ENCODE results near the gene PSTPIP1.

The PSTPIP1 gene

DNA sequence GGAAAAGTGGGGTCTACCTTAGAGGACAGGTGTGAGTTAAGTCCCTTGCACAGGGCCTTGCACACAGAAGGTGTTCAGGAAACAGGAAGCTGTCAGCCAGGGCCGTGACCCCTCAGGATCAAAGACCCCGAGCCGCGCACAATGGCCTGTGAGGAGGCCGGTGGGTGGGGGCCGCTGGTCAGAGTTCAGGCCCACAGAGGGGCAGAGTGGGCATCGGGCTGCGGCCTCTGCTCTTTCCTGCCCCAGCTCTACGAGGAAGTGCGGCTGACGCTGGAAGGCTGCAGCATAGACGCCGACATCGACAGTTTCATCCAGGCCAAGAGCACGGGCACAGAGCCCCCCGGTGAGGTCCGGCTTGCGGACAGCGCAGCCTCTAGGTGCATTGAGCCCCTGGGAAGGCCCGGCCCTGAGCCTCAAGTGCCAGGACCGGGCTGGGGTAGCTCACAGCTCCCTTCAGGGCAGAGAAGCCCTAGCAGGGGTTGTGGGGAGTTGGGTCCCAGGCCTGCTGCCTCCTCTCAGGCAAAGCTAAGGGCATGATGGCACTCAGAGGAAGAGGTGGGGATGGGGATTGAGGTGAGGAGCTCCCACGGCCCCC lies 37.2 kb downstream of the PSTPIP1 start:
- DNase-seq = no peak

DNA sequence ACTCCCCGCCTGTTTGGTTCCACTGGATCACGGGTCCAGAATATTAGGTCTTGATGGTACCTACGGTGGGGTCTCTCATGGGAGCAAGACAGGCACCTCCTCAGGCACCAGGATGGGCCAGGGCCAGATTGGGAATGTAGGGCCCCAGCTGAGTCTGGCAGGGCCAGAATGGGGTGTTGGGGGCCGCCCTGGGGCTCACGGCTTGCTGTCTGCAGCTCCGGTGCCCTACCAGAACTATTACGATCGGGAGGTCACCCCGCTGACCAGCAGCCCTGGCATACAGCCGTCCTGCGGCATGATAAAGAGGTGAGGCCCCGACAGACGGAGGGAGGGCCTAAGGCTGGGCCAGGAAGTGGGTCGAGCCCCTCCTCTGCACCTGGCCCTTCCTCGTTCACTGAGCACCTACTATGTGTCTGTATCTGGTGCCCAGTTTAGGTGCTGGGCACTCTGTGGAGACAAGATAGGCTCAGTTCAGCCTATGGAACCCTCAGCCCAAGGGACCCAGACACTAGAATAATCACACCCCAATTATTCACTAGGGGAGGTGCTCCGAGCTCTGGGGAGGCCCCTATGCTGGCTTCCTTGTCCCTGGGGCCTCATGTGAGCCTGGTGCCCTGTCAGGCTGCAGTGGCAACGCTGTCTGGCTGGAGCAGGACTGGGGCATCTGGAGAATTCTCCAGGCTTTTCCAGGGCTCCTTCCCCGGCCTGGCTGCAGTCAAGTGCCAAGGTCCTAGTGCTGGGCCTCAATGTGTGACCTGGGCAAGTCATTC lies 37.9 kb downstream of the PSTPIP1 start:
- DNase-seq = no peak

DNA sequence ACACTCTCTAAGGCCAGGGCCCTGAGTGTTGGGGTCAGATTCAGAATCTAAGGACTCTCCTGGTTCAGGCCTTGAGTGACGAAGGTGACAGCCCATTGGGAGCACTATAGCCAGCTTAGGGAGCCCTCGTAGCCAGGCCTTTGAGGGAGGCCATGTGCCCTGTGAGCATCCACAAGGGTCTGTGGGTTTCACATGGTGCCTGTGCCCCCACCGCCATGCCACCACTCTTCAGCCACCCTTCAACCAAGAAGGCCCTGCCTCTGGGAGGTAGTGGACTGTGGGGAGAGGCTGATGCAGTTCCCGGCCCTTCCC lies 38.4 kb downstream of the PSTPIP1 start:
- DNase-seq = no peak

DNA sequence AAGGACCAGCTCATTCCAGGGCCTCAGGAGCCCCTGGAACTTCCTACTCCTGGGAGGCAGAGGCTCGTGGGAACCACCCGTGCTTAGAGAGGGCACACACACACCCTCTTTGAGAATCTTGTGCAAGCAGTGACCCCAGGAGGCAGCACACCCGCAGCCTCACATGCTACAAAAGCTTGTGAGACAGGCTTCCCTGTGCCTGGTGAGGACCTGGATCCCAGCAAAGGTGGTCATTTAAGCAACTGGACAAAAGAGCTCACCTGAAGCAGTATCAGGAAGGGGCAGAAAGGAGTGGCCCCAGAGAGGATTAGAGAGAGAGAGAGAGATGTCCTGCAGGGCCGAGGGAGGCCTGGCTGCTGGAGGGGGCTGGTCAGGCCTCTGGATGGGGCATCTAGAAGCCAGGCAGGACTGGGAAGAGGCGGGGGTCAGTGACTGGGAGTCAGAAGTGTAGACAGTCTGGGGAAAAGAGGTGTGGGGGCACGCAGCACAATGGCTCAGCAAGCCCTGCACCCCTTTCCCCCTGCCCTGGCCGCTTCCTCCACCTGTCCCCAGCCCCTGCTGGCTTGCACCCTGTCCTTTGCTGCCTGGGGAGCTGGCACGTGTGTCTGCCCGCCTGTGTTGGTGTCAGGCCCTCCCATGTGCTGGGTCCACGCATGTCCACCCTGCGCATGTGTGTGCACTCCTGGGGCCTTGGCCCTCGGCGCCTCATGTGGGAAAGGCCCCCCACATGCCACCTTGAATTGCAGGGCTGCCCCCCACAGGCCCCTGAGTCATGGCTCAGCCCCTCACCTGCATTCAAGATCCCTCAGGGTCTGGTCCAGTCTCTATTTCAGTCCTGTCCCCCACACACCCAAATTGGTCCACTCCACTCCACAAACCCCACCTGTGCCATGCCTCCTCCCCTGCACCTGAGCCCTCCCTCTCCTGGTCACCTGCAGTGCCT lies 39.1 kb downstream of the PSTPIP1 start:
- DNase-seq = no peak

DNA sequence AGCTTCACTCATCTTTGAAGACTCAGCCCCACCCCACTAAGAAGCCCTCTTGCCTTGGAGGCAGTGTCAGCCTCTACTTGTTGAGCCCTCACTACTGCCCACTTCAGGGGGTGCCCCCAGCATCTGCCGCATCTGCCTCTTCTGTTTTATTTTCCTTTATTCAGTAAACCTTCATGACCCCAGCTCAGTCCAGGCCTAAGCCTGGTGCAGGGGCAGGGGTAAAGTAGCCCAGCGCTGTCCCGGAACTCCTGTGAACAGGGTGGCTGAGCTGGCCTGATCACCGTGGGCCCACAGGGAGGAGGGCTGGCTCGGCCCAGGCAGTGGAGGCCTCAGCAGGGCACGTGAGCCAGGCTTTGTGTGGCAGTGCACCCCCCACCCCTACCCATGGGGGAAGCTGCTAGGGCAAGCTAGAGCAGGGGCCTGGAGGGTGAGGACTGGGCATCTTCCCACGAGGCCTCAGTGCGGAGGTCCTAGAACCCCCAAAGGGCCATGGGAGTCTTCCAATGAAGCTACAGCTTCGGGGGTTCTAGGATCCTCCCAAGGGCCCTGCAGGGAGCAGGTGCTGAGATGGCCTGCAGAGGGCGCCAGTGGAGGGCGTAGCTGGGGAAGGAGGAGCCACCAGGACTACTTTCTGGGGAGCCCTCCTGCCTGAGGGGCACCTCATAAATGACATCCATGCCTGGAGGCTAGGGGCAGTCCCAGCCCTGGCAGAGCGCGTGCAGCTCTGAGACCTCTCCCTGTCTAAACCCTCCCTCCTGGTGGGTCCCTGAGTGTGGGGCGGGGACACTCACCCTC lies 40.0 kb downstream of the PSTPIP1 start:
- no peak for DNase-seq

DNA sequence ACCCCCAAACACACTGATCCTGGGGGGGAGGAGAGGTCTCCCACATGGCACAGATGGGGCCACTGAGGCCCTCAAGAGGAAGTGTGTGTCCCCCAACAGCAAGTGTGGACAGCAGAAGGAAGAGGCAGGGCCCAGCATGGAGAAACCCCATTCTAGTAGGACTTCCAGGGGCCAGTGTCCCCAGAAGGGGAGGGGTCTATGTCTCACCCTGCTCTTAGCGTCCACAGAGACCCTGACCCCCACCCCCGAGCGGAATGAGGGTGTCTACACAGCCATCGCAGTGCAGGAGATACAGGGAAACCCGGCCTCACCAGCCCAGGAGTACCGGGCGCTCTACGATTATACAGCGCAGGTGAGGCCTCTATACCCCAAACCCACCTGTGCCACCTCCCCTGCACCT lies 40.7 kb downstream of the PSTPIP1 start:
- no peak for DNase-seq

DNA sequence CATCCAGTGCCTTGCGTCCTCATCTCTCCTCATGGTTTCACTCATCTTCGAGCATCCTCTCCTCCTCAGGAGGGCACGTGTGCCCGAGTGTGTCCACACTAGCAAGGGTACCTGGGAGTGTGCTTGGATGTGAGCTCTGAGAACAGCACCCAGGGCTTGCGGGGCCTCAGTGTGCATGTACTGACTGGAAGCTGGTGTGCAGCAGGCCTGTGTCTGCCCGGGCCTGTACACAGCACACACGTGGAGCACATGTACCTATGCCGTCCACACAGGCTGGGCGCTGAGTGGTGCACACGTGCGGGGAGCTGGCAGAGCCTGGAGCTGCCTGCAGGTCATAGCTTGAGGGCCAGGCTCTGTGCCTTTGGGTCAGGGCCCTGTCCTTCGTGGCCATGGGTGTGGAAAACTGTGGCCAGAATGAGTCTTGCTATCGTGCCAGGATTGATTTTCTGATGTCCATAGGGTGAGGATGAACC lies 41.1 kb downstream of the PSTPIP1 start:
- DNase-seq = no peak

DNA sequence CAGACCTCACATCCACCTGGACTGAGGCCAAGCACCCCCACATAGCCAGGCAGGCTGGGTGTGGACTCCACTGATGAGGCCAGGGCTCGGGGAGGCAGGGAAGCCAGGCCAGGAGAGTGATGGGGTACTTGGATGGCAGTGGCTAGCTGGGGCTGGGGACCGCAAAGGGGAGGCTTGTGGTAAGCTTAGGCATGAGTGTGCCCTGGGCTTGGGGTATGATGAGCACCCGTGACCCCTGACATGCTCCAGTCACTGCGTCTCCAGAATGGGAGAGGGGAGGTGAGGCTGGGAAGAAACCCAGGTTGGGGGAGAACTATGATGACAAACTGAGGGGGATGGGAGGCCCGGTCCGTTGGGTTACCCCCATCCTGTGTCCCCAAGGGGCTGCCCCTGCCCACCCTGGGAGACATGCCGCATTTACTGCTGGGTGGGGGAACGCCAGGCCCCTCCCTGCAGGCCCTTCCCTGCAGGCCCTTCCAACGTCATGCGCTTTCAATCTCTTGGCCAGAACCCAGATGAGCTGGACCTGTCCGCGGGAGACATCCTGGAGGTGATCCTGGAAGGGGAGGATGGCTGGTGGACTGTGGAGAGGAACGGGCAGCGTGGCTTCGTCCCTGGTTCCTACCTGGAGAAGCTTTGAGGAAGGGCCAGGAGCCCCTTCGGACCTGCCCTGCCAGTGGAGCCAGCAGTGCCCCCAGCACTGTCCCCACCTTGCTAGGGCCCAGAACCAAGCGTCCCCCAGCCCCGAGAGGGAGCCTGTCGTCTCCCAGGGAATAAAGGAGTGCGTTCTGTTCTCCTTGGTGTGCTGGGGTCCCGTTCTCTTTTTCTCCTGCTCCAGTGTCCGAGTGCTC lies 41.8 kb downstream of the PSTPIP1 start:
- DNase-seq = no peak

DNA sequence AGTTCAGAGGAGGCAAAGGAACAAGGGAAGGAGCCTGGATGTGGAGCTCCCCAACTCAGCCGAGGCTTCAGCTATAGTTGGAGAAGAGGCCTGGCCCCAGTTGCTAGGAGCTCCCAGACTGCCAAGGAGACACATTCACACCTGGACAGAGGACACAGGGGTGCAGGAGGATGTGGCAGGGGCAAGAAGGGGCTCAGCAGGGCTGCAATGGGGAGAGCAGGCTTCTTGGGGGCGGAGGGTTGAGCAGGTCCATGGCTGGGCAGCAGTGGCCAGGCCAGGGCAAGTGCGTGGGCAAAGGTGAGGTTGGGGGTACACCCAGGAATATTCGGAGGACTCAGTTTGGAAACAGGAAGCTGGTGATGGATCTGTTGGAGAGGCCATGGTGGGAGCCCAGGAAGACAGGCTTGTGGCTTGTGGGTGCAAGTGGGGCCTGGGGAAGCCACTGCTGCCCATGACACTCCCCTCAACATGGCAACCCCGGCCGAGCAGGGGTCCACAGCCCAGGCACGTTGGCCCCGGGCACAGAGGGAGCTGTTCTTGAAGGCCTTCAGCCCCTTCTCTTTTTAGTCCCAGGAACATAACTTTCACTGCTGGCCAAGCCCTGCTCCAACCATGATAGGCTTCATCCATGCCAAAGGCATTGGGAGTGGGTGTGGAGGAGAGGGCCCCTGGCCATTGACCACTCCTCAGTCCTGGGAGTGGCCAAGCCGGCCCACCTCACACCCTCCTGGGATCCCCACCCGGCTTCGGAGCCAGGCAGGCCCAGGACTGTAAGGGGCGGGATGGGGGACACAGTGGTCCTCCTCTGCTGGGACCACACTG lies 42.7 kb downstream of the PSTPIP1 start:
- DNase-seq = no peak

DNA sequence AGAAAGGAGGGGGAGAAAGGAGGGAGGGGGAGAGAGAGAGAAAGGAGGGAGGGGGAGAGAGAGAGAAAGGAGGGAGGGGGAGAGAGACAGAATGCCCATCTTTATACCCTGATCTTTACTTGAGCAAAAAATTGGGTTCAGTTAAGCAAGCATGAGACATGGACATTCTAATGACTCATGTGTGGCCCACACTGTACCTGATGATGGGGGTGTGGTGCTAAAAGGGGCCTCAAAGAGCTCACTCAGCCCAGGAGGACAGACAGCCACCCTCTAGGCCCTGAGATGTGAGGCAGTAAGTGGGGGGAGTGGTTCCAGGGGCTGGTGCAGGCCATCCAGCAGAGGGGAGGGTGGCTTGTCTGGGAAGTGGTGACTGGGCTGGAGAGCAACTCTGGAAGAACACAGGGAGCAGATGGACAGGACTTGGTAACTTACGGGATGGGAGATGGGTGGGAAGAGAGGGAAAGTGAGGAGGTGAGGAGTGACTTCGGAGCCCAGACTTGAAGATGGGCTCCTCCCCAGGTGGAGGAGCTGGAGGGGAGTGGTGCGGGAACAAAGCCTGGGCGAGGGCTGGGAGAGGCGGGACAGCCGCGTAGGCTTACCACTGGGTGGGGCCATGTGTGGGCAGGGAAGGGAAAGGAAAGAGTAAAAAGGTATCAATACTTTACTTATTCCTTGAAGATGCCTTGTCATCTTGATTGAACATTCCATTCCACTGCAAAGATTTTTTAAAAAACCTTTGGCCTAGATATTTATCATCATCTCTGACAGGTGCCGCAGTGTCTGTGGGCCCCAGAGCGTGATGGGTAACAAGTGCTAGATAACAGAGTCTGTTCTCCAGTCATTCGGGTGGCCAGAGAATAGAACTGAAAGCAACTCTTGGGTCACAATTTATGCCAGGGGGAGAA lies 43.6 kb downstream of the PSTPIP1 start:
- no peak for DNase-seq

DNA sequence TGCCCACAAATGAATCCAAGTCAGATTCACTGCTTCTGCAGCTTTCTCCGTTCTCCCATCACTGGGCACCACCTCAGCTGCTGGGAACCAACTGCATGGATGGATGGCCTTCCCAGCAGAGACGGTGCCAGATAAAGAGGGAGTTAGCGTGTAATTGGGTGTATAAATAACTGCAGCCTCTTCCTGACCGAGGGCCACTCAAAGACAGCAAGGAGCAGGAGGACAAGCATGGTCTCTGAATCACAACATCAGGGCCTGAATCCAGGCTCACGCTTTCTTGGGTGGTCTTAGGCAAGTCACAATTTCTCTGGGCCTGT lies 44.2 kb downstream of the PSTPIP1 start:
- no peak for DNase-seq

DNA sequence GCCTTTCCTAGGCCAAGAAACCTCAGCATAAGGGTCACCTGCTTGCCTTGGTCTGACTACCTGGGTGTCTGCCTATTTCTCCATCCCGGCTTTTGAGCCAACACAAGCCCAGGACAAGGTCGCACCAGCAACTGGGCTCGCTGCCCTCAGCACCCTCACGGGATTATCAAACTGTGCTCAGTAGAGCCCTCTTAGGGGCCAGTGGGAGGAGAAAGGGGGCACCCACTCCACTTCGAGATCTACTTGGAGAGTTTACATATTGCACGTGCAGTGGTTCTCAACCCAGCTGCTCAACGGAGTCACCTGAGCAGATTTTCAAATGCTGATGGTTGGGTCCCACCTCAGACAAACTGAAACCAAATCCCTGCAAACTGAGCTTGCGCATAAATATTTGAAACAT lies 44.9 kb downstream of the PSTPIP1 start:
- DNase-seq = no peak

DNA sequence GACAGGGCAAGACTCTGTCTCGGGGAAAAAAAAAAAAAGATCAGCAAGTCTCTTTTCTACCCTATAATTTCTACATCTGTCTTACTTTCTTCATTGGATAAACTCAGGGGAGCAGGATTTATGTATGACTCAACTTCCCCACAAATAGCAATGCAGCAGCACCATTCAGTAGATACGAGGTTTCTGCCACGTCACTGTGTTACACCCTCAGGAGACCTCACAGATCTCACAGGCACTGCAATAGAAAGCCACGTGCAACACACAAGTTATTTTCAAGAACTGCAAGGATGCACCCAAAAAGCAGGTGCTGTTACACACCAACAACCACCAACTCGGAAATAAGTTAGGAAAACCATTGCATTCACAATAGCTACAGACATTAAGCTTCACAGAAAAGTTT lies 45.7 kb downstream of the PSTPIP1 start:
- DNase-seq = no peak

DNA sequence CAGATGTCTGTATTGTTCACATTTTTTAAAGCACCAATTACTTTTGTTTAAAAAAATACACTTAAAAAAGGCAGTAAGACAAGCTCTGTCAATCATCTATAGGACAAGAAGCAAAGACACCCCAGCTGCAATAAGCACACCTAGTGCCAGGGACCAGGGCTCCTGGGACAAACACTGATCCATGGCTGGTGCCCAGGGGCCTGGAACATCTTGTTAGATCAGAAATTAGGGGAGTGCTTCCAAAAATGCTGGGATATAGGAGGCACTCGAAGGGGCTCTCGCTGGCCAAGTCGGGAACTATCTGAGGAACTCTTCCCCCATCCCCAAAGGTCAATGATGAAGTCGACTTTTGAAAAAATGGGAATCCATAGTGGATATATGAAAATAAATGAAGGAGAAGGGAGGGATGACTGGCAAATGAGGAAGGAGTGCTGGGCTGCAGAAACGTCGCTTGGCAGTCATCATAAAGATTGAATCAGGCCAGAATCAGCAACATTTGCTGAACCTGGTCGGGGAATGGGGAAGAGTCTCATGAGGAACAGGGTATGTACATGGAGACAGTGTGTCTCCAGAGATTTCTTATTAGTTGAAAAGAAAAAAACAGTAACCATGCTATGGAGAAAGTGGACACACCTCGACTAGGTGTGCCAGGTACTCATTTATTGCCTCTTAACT lies 47.5 kb downstream of the PSTPIP1 start:
- DNase-seq = no peak

DNA sequence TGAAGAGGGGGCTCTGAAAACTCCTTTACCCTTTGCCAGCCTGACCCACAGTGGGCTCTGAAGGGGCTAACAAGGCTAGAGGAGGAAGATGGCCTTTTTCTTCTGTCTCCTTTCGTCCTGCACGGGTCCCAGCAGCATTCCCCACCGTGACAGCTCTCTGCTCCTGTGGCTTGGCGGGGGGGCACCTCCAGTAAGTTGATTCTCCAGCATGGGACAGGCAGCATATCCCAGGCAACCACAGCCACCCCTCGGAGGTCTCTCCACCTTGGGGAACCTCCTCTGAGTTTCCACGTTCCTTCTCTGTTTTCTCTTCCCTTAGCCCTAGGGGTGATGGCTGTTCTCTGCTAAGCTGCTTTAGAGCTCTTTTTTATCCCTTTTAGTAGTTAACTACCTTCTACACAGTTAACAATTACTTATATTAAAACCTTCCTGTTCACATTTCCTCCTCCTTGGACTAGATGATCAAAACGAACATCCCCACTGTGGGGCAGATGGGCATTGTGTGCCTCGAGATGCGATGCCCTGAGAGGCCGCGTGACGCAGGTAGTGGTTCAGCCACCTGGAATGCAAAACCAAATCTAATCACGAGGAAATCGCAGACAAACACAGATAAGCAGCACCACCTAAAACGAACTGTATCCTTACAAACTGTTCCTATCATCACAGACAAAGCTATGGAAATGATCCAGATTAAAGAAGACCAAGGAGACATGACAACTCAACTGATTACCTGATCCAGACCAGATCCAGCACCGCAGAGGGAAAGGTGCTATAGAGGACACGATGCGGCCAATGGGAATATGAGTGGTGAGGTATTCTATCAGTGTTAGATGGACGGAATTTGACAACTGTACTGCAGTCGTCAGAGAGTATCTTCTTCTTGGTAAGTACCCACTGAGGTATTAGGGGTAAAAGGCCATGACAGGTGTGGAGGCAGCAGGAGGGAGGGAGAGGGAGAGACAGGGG lies 48.3 kb downstream of the PSTPIP1 start:
- no peak for DNase-seq

DNA sequence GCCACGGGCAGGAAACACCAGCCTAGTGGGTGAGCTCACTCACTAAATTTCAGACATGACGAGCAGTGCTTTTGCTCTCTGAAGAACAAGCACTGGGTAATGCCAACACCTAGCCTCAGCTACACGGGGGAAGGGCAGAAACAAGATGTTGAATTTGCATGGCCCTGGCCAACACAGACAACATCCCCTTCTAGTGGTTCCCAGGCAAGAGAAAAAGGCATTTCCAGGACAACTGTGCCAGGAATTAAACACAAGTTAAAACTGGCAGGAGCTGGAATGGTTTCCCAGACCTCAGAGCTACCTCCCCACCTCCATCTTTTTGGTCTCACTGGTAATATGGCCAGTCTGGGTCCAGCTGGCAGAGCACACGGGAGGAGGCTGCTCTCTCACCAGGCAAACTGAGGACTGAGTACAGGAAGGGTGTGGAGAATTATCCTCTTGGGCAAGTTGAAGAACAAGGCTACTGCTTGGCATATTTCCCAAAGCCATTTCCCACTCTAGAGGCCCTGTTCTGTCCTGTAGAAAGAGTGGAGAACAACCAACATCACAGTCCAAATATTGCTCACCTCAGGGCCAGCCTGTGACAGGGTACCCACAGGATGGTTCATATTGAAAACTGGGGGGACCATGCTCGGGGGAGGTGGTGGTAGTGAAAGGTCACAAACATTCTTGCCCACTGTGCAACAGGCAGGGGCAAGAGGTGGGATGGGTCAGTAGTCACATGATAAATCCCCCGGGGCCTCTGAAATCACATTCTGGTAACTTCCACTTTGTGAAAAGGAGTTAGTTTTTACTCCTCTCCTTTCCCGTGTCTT lies 49.5 kb downstream of the PSTPIP1 start:
- DNase-seq = no peak

DNA sequence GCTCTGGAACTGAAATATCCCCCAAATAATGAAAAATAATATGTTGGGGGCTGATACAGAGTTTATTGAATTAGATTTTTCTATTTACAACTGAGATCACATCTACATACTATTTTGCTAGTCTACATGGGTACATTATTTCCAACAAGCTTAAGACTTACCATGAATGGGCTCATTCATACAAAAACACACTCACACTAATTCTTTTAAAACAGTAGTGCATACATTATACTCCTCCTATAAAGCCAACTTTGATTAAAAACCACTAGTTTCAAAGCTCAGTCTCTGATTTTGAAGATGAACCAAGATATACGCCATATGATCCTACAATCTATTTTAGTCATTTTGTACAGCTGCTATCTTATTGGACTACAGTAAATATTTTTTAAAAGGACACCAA lies 51.1 kb downstream of the PSTPIP1 start:
- no peak for DNase-seq

All from NCI-H1092 (cell line).